AG09309 (cell line): Measurements from ENCODE around the gene LHFPL3.

Source experiments
- DNase-seq: peaks from one replicate; pipeline ENCODE4 v3.0.0-alpha.2; 2010; ENCODE audit warnings: low read depth
- H3K4me3 ChIP-seq: 2 replicates; pipeline ENCODE4 v1.5.1; 2011; ENCODE audit warnings: mild to moderate bottlenecking, low read depth, low read length, moderate library complexity; ENCODE audit not compliant: control insufficient read depth
- CTCF ChIP-seq: IDR thresholded peaks from 2 replicates; pipeline ENCODE4 v1.5.1; 2011; ENCODE audit warnings: mild to moderate bottlenecking, low read depth, low read length, inconsistent platforms; ENCODE audit not compliant: insufficient read depth, control insufficient read depth; ENCODE audit errors: missing control alignments

LHFPL3 gene

GRCh38 chr7:104902183-104902582, 573.8 kb downstream of the LHFPL3 start:
- H3K4me3 ChIP-seq, result no peak overlapping the region
- no peak for DNase-seq
- no peak for TF ChIP-seq CTCF

GRCh38 chr7:104903044-104903443, 574.6 kb downstream of the LHFPL3 start:
- TF ChIP-seq CTCF, result no peak
- no peak for DNase-seq
- no peak overlapping the region for H3K4me3 ChIP-seq

GRCh38 chr7:104903846-104904245, 575.4 kb downstream of the LHFPL3 start:
- no peak for DNase-seq
- no peak for TF ChIP-seq CTCF
- H3K4me3 ChIP-seq, result no peak overlapping the region

GRCh38 chr7:104906032-104906431, 577.6 kb downstream of the LHFPL3 start:
- no peak for TF ChIP-seq CTCF
- no peak for DNase-seq
- H3K4me3 ChIP-seq, result no peak overlapping the region

DNA sequence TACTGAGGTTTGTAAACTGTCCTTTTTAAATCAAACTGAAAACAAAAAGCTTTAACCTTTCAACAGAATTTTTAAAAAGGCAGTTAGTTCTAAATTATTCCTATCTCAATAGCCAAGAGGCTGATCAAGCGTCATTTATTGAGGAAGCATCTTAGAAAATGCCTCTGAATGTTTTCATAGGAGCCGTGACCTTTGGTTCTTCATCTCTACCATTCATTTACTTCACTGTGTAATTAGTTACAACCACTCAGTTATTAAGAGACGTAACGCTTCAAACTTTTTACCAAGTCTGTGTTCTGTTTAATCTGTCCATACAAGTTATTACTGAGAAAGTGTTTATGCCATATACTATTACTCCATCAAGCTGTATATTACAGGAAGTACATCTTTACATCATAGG, 578.2 kb downstream of the LHFPL3 start:
- no peak for TF ChIP-seq CTCF
- no peak for DNase-seq
- no peak overlapping the region for H3K4me3 ChIP-seq

DNA sequence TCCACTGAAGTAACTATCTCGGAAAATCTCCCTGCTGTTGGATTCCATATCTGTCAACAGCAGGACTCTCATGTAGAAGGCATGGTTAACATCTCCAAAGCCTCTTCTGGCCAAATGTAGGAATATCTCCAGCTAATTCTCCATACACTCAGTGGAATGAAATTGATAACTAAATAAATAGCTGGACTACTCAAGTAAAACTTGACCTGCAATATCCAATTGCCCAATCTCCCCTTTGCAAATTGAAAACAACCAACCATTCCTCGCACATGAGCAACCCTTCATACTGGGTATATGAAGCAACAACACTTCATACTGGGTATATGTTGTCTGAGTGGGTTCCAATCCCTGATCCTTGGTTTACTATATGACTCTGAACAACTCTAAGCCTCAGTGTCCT, 580.2 kb downstream of the LHFPL3 start:
- no peak overlapping the region for H3K4me3 ChIP-seq
- TF ChIP-seq CTCF, result no peak
- DNase-seq, result no peak

DNA sequence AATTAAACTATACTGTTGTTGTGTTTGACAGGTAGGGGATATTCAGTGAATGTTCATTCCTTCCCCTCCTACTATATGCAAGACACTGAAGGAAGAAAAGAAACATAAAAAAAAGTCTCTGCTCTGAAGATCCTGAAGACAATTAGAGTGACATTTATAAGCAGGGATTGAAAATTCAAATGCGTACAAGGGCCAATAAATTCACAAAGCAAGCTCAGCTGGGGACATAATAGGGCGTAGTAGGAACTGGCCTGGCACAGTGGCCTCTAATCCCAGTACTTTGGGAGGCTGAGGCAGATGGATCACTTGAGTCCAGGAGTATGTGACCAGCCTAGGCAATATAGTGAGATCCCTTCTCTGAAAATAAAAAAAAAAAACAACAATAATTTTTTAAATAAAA, 580.7 kb downstream of the LHFPL3 start:
- DNase-seq, result no peak
- TF ChIP-seq CTCF, result no peak
- H3K4me3 ChIP-seq, result no peak overlapping the region
